Activated naive CD4-positive, alpha-beta T cell treated with anti-CD3 and anti-CD28 coated beads, Interleukin-2, amount 50 U/mL, for 72 hours (primary cell): ENCODE results near the gene SAP130. TPM values are rescaled to one million over a fixed set of nuclear protein-coding genes. Genes with fewer than 3 reads are reported as not detected.

Experiments
- ATAC-seq, 2 donors: fragments of 150-1000 bp; cut with Tn5 transposase; 2 replicates each; pipeline ENCODE4 v1.10.0; 2021; ENCODE audit warnings: mild to moderate bottlenecking in 2 of 2, moderate library complexity in 2 of 2
- DNase-seq, 2 donors: peaks; one replicate each; pipeline ENCODE4 v3.0.0; 2021 to 2022; ENCODE audit warnings: low spot score in 2 of 2
- H3K27ac Mint-ChIP-seq, 2 donors: one replicate each; pipeline ENCODE4 v1.8.0; 2022; ENCODE audit warnings: mild to moderate bottlenecking in 2 of 2, mixed read lengths in 2 of 2
- H3K36me3 Mint-ChIP-seq, 2 donors: one replicate each; pipeline ENCODE4 v1.8.0; 2022; ENCODE audit warnings: mixed read lengths in 2 of 2
- H3K9me3 Mint-ChIP-seq, 2 donors: one replicate each; pipeline ENCODE4 v1.8.0; 2022; ENCODE audit warnings: mixed read lengths in 2 of 2
- total RNA-seq, 2 donors: library from RNA; stranded (reverse); gene quantifications; one replicate each; pipeline ENCODE4 v1.2.3, GENCODE V29; 2022

SAP130 gene
- total RNA-seq, 2 donors from 2014 or later, result 28.0 to 43.6 TPM

DNA sequence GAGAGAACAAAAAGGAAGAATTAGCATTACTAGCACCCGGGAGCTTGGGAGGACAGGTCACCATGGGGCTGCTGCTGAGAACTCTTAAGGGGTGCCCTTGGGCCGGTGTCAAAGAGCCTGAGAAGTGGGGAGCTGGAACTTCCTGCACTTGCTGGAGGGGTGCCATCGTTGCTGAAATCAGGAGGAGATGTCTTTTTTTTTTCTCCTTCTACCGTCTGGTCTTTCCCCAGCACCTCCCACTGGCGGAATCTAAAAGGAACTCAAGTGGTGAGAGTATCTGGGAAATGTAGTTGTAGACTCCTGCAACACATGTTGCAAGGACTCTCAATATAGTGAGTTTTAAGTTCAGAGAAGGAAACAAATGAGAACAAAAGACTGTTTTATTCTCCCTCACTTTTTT lies 136.0 kb downstream of the SAP130 start:
- no peaks in the 10 kb centered on the region for H3K9me3 Mint-ChIP-seq

More for the DNA sequence above, 136.0 kb downstream of the SAP130 start:
- ATAC-seq, result no peak
- Mint-ChIP-seq H3K36me3 (no peaks in the 10 kb centered on the region), H3K27ac (no peak overlapping the region)
- DNase-seq, result no peak

Other genes with a start within 250 kb of the SAP130 start
- gene WDR33, start 216.9 kb downstream of the SAP130 start, total RNA-seq, result 10 to 100 TPM; 70.8 to 80.5 TPM
- 10 to 100 TPM; 61.2 to 72.9 TPM for gene POLR2D, start 169.9 kb downstream of the SAP130 start, total RNA-seq
- 10 to 100 TPM; 14.4 to 15.3 TPM for gene AMMECR1L, start 142.1 kb downstream of the SAP130 start, total RNA-seq
- 10 to 100 TPM; 39.8 to 49.8 TPM for gene UGGT1, start 63.1 kb upstream of the SAP130 start, total RNA-seq